ENCODE results near the gene IGF2.
"Not testable (repeated sequence)": the region's sequence is repeated elsewhere in the genome, so short reads cannot be mapped to it uniquely, and the experiment has no call there.

IGF2 gene

DNA sequence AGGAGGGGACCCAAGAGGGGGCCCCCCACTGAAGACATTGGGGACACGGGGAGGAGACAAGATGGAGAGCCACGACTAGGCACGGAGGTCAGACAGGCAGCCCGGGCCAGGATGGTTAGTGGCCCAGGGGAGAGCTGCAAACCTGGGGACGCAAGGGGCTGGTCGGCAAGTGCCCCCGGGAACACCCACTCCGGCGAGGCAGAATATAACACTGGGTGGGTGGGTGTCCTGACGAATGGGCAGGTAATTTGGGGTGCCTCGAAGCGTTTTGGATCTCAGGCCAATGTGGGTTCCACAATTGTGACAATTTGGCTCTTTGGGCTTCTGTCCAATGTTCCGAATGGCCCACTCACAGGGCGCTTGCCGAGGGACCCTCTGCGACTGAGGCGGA is 9.9 kb downstream of the IGF2 start:
- Mint-ChIP-seq H3K4me3 (no peak overlapping the region), H3K27ac (peak overlapping the region; percentile 15), H3K36me3 (ENCODE audit: low read depth) (peaks cover 28% of the 10 kb centered on the region), H3K9me3 (no peaks in the 10 kb centered on the region), H3K4me1 (peaks cover 44% of the 10 kb centered on the region), H3K27me3 (ENCODE audit: low read depth, poor library complexity) (peaks cover 34% of the 10 kb centered on the region)
- DNase-seq: no peak
- TF ChIP-seq, protein P1, sequence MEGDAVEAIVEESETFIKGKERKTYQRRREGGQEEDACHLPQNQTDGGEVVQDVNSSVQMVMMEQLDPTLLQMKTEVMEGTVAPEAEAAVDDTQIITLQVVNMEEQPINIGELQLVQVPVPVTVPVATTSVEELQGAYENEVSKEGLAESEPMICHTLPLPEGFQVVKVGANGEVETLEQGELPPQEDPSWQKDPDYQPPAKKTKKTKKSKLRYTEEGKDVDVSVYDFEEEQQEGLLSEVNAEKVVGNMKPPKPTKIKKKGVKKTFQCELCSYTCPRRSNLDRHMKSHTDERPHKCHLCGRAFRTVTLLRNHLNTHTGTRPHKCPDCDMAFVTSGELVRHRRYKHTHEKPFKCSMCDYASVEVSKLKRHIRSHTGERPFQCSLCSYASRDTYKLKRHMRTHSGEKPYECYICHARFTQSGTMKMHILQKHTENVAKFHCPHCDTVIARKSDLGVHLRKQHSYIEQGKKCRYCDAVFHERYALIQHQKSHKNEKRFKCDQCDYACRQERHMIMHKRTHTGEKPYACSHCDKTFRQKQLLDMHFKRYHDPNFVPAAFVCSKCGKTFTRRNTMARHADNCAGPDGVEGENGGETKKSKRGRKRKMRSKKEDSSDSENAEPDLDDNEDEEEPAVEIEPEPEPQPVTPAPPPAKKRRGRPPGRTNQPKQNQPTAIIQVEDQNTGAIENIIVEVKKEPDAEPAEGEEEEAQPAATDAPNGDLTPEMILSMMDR (IDR thresholded peaks at IDR 0.05): no peak

GRCh38 chr11:2128511-2129307 is 10.5 kb downstream of the IGF2 start:
- Mint-ChIP-seq H3K27ac (peak overlapping the region; percentile 15), H3K4me1 (peaks cover 41% of the 10 kb centered on the region), H3K36me3 (ENCODE audit: low read depth) (peaks cover 28% of the 10 kb centered on the region), H3K27me3 (ENCODE audit: low read depth, poor library complexity) (peaks cover 35% of the 10 kb centered on the region), H3K4me3 (no peak overlapping the region), H3K9me3 (no peaks in the 10 kb centered on the region)
- no peak for DNase-seq
- TF ChIP-seq, protein P1 (IDR thresholded peaks at IDR 0.05): no peak

DNA sequence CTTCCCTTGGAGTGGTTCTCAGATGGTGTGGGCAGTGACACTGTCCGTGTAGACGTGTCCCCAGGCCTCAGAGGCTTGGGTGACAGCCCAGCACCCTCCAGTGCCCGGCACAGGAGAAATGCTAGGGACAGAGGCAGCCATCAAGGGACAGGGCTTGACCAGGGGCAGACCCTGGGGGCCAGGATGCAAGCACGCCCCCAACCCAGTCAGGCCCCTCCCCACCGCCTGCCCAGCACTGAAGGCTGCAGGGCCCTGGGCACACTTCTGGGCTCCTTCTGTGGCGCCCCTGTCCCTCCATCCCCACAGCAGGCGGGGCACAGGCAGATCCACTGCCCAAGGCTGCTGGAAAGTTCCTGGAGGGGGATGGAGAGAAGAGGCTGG is 11.1 kb downstream of the IGF2 start:
- Mint-ChIP-seq H3K27me3 (ENCODE audit: low read depth, poor library complexity) (peaks cover 32% of the 10 kb centered on the region), H3K27ac (no peak overlapping the region), H3K4me3 (no peak overlapping the region), H3K9me3 (no peaks in the 10 kb centered on the region), H3K36me3 (ENCODE audit: low read depth) (peaks cover 24% of the 10 kb centered on the region), H3K4me1 (peaks cover 36% of the 10 kb centered on the region)
- TF ChIP-seq, protein P1 (IDR thresholded peaks at IDR 0.05): no peak
- DNase-seq: no peak

- TF ChIP-seq, protein P1 (IDR thresholded peaks at IDR 0.05): no peak
- H3K36me3 Mint-ChIP-seq (ENCODE audit: low read depth): peaks cover 19% of the 10 kb centered on the region
- H3K4me3 Mint-ChIP-seq: no peak overlapping the region
- H3K4me1 Mint-ChIP-seq: peaks cover 30% of the 10 kb centered on the region
- peak overlapping the region; percentile 63 for H3K27ac Mint-ChIP-seq
- peaks cover 31% of the 10 kb centered on the region for H3K27me3 Mint-ChIP-seq (ENCODE audit: low read depth, poor library complexity)
- H3K9me3 Mint-ChIP-seq: no peaks in the 10 kb centered on the region
- DNase-seq: no peak
Observed at GRCh38 chr11:2127482-2128129, 11.6 kb downstream of the IGF2 start.

DNA sequence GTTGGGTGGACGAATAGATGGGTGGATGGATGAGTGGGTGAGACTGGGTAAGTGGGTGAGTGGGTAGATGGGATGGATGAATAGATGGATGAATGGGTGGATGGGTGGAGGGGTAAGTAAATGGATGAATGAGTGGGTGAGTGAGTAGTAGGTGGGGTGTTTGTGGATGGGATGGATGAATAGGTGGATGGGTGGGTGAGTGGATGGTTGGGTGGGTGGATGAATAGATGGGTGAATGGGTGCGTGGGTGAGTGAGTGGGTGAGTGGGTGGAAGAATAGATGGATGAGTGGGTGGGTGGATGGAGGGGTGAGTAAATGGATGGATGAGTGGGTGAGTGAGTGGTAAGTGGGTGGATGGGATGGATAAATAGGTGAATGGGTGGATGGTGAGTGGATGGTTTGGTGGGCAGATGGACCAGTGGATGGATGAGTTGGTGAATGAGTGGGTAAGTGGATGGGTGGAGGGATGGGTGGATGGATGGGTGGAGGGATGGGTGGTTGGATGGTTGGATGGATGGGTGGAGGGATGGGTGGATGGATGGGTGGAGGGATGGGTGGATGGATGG is 12.6 kb downstream of the IGF2 start:
- TF ChIP-seq, protein P1 (IDR thresholded peaks at IDR 0.05): no peak
- no peak overlapping the region for H3K4me3 Mint-ChIP-seq

DNA sequence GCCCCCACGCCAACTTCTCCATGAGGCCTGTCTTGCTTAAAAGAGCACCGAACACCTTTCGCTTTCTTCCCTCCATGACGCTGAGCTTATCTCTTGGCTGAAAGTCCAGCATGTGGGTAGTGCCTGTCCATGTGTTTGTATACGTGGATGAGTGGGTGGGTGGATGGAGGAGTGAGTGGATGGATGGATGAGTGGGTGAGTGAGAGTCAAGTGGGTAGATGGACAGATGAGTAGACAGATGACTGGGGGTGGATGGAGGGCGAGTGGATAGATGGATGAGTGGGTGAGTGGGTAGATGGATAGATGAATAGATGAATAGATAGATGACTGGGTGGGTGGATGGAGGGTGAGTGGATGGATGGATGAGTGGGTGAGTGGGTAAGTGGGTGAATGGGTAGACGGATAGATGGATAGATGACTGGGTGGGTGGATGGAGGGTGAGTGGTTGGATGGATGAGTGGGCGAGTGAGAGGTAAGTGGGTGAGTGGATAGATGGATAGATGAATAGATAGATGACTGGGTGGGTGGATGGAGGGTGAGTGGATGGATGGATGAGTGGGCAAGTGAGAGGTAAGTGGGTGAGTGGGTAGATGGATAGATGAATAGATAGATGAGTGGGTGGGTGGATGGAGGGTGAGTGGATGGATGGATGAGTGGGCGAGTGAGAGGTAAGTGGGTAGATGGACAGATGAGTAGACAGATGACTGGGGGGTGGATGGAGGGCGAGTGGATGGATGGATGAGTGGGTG is 14.3 kb downstream of the IGF2 start:
- not testable (repeated sequence) for H3K9me3 Mint-ChIP-seq; H3K4me3 Mint-ChIP-seq; DNase-seq; H3K27ac Mint-ChIP-seq; H3K36me3 Mint-ChIP-seq (ENCODE audit: low read depth)
- H3K4me1 Mint-ChIP-seq: peaks cover 25% of the 10 kb centered on the region
- H3K27me3 Mint-ChIP-seq (ENCODE audit: low read depth, poor library complexity): peaks cover 17% of the 10 kb centered on the region

More for the DNA sequence above, 12.6 kb downstream of the IGF2 start:
- DNase-seq: no peak
- H3K9me3 Mint-ChIP-seq: no peaks in the 10 kb centered on the region
- H3K27me3 Mint-ChIP-seq (ENCODE audit: low read depth, poor library complexity): peaks cover 21% of the 10 kb centered on the region
- no peak overlapping the region for H3K27ac Mint-ChIP-seq
- H3K36me3 Mint-ChIP-seq (ENCODE audit: low read depth): peaks cover 9% of the 10 kb centered on the region
- H3K4me1 Mint-ChIP-seq: peaks cover 30% of the 10 kb centered on the region
